ENCODE results near the gene NDC80.
A peak's percentile ranks its signal among the peaks of the same experiment; 100 is the strongest.

NDC80 gene

GRCh38 chr18:2559249-2559648 is 12.1 kb upstream of the NDC80 start:
- no peak for DNase-seq

GRCh38 chr18:2564373-2564772 is 7.0 kb upstream of the NDC80 start:
- DNase-seq = no peak

- DNase-seq = no peak
These were observed 3.2 kb upstream of the NDC80 start for GRCh38 chr18:2568129-2568528.

GRCh38 chr18:2568605-2569004 is 2.8 kb upstream of the NDC80 start:
- no peak for DNase-seq

GRCh38 chr18:2569338-2570207 is 1.8 kb upstream of the NDC80 start:
- DNase-seq = no peak

GRCh38 chr18:2570772-2571199 is 571 bp upstream of the NDC80 start:
- peak; percentile 69 for DNase-seq

GRCh38 chr18:2572171-2572569 is 813 bp downstream of the NDC80 start:
- no peak for DNase-seq

- DNase-seq = no peak
These were observed 1.5 kb downstream of the NDC80 start for GRCh38 chr18:2572892-2573291.

- DNase-seq = no peak
These were observed 2.1 kb downstream of the NDC80 start for GRCh38 chr18:2573408-2573807.

- DNase-seq = no peak
These were observed 16.4 kb downstream of the NDC80 start for GRCh38 chr18:2587788-2588187.

- no peak for DNase-seq
These were observed 17.4 kb downstream of the NDC80 start for GRCh38 chr18:2588666-2589344.

- DNase-seq = no peak
These were observed 18.1 kb downstream of the NDC80 start for GRCh38 chr18:2589345-2590068.

GRCh38 chr18:2590303-2590702 is 18.9 kb downstream of the NDC80 start:
- DNase-seq = no peak

GRCh38 chr18:2597639-2598038 is 26.3 kb downstream of the NDC80 start:
- no peak for DNase-seq

GRCh38 chr18:2602844-2603243 is 31.5 kb downstream of the NDC80 start:
- DNase-seq = no peak

- no peak for DNase-seq
These were observed 35.0 kb downstream of the NDC80 start for GRCh38 chr18:2606335-2606734.

GRCh38 chr18:2609604-2610003 is 38.2 kb downstream of the NDC80 start:
- no peak for DNase-seq

- no peak for DNase-seq
These were observed 39.2 kb downstream of the NDC80 start for GRCh38 chr18:2610549-2610948.

- DNase-seq = no peak
These were observed 41.6 kb downstream of the NDC80 start for GRCh38 chr18:2612996-2613395.

GRCh38 chr18:2617401-2617998 is 46.1 kb downstream of the NDC80 start:
- no peak for DNase-seq

- DNase-seq = peak; percentile 65
These were observed 46.7 kb downstream of the NDC80 start for GRCh38 chr18:2618009-2618408.

GRCh38 chr18:2625217-2625616 is 53.9 kb downstream of the NDC80 start:
- no peak for DNase-seq

GRCh38 chr18:2627821-2628276 is 56.5 kb downstream of the NDC80 start:
- peak; percentile 27 for DNase-seq
